ENCODE measurements around the gene SMAD7. TPM values are rescaled to one million over a fixed set of nuclear protein-coding genes. Genes with fewer than 3 reads are reported as not detected.

The SMAD7 gene
- total RNA-seq, 1 donor from 2014 or later = 53.6 TPM

- H3K4me3 Mint-ChIP-seq (ENCODE audit: unreplicated experiment) = no peak overlapping the region
- H3K9me3 Mint-ChIP-seq (ENCODE audit: unreplicated experiment) = no peaks in the 10 kb centered on the region
- DNase-seq (ENCODE audit: extremely low spot score, unreplicated experiment) = no peak
- no peaks in the 10 kb centered on the region for H3K36me3 Mint-ChIP-seq (ENCODE audit: unreplicated experiment)
- peak overlapping the region; percentile 95 for H3K27ac Mint-ChIP-seq (ENCODE audit: unreplicated experiment)
- H3K4me1 Mint-ChIP-seq (ENCODE audit: unreplicated experiment) = peaks cover 85% of the 10 kb centered on the region
- TF ChIP-seq CTCF (IDR thresholded peaks at IDR 0.05) = no peak
- no peaks in the 10 kb centered on the region for H3K27me3 Mint-ChIP-seq (ENCODE audit: unreplicated experiment)
Observed at GRCh38 chr18:48993586-48993985, 42.8 kb upstream of the SMAD7 start.

GRCh38 chr18:48992791-48993555, 42.2 kb upstream of the SMAD7 start:
- TF ChIP-seq CTCF (IDR thresholded peaks at IDR 0.05) = no peak
- no peaks in the 10 kb centered on the region for H3K9me3 Mint-ChIP-seq (ENCODE audit: unreplicated experiment)
- H3K27ac Mint-ChIP-seq (ENCODE audit: unreplicated experiment) = peak overlapping the region; percentile 95
- H3K27me3 Mint-ChIP-seq (ENCODE audit: unreplicated experiment) = no peaks in the 10 kb centered on the region
- DNase-seq (ENCODE audit: extremely low spot score, unreplicated experiment) = no peak
- no peak overlapping the region for H3K4me3 Mint-ChIP-seq (ENCODE audit: unreplicated experiment)
- H3K36me3 Mint-ChIP-seq (ENCODE audit: unreplicated experiment) = no peaks in the 10 kb centered on the region
- peaks cover 85% of the 10 kb centered on the region for H3K4me1 Mint-ChIP-seq (ENCODE audit: unreplicated experiment)

GRCh38 chr18:48992133-48992532, 41.4 kb upstream of the SMAD7 start:
- Mint-ChIP-seq H3K27ac (ENCODE audit: unreplicated experiment) (no peak overlapping the region), H3K4me3 (ENCODE audit: unreplicated experiment) (no peak overlapping the region), H3K36me3 (ENCODE audit: unreplicated experiment) (no peaks in the 10 kb centered on the region), H3K9me3 (ENCODE audit: unreplicated experiment) (no peaks in the 10 kb centered on the region), H3K27me3 (ENCODE audit: unreplicated experiment) (no peaks in the 10 kb centered on the region), H3K4me1 (ENCODE audit: unreplicated experiment) (peaks cover 85% of the 10 kb centered on the region)
- no peak for DNase-seq (ENCODE audit: extremely low spot score, unreplicated experiment)
- no peak for TF ChIP-seq CTCF (IDR thresholded peaks at IDR 0.05)

GRCh38 chr18:48991676-48992075, 40.9 kb upstream of the SMAD7 start:
- DNase-seq (ENCODE audit: extremely low spot score, unreplicated experiment) = no peak
- H3K9me3 Mint-ChIP-seq (ENCODE audit: unreplicated experiment) = no peaks in the 10 kb centered on the region

GRCh38 chr18:48991319-48991660, 40.5 kb upstream of the SMAD7 start:
- DNase-seq (ENCODE audit: extremely low spot score, unreplicated experiment) = no peak
- no peaks in the 10 kb centered on the region for H3K36me3 Mint-ChIP-seq (ENCODE audit: unreplicated experiment)
- H3K4me3 Mint-ChIP-seq (ENCODE audit: unreplicated experiment) = no peak overlapping the region
- H3K4me1 Mint-ChIP-seq (ENCODE audit: unreplicated experiment) = peaks cover 86% of the 10 kb centered on the region
- TF ChIP-seq CTCF (IDR thresholded peaks at IDR 0.05) = no peak
- peak overlapping the region; percentile 47 for H3K27ac Mint-ChIP-seq (ENCODE audit: unreplicated experiment)
- no peaks in the 10 kb centered on the region for H3K9me3 Mint-ChIP-seq (ENCODE audit: unreplicated experiment)
- H3K27me3 Mint-ChIP-seq (ENCODE audit: unreplicated experiment) = no peaks in the 10 kb centered on the region

More at GRCh38 chr18:48991676-48992075, 40.9 kb upstream of the SMAD7 start:
- Mint-ChIP-seq H3K36me3 (ENCODE audit: unreplicated experiment) (no peaks in the 10 kb centered on the region), H3K4me3 (ENCODE audit: unreplicated experiment) (no peak overlapping the region), H3K27ac (ENCODE audit: unreplicated experiment) (peak overlapping the region; percentile 47), H3K4me1 (ENCODE audit: unreplicated experiment) (peaks cover 85% of the 10 kb centered on the region), H3K27me3 (ENCODE audit: unreplicated experiment) (no peaks in the 10 kb centered on the region)
- no peak for TF ChIP-seq CTCF (IDR thresholded peaks at IDR 0.05)
